Fibroblast of pulmonary artery (primary cell): ENCODE results near the gene CHADL.

Experiments used
- DNase-seq: peaks from one replicate; pipeline ENCODE4 v3.0.0-alpha.2; 2010; ENCODE audit warnings: low read depth
- H3K4me3 ChIP-seq: replicated peaks from 2 replicates; pipeline ENCODE4 v1.5.1; 2011; ENCODE audit warnings: low read depth, mild to moderate bottlenecking, control low read depth, low read length, moderate library complexity
- TF ChIP-seq, protein P1 (sequence below): IDR thresholded peaks from 2 replicates; pipeline ENCODE4 v1.5.1; 2011; ENCODE audit warnings: mild to moderate bottlenecking, control low read depth, low read length, inconsistent platforms; ENCODE audit errors: missing control alignments

CHADL gene

DNA sequence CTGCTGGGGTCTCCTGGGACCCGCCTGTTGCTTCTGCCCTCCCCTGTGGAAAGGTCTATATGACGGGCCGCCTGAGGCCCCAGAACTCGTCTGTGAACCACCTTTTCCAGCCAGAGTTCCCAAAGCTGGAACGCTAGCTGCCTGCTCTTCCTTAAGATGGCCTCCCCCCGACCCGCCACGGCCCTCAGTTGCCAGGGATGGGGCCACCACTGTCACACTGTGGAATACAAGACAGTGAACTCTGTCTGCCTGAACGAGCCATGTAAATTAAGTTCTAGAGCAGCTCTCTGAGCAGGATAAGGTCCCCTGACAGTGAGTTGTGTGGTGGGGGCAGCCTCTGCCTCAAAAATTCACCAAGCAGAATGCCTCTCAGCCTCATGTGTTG, 10.3 kb downstream of the CHADL start:
- DNase-seq: no peak
- H3K4me3 ChIP-seq: no peak overlapping the region
- TF ChIP-seq, protein P1, sequence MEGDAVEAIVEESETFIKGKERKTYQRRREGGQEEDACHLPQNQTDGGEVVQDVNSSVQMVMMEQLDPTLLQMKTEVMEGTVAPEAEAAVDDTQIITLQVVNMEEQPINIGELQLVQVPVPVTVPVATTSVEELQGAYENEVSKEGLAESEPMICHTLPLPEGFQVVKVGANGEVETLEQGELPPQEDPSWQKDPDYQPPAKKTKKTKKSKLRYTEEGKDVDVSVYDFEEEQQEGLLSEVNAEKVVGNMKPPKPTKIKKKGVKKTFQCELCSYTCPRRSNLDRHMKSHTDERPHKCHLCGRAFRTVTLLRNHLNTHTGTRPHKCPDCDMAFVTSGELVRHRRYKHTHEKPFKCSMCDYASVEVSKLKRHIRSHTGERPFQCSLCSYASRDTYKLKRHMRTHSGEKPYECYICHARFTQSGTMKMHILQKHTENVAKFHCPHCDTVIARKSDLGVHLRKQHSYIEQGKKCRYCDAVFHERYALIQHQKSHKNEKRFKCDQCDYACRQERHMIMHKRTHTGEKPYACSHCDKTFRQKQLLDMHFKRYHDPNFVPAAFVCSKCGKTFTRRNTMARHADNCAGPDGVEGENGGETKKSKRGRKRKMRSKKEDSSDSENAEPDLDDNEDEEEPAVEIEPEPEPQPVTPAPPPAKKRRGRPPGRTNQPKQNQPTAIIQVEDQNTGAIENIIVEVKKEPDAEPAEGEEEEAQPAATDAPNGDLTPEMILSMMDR: no peak

DNA sequence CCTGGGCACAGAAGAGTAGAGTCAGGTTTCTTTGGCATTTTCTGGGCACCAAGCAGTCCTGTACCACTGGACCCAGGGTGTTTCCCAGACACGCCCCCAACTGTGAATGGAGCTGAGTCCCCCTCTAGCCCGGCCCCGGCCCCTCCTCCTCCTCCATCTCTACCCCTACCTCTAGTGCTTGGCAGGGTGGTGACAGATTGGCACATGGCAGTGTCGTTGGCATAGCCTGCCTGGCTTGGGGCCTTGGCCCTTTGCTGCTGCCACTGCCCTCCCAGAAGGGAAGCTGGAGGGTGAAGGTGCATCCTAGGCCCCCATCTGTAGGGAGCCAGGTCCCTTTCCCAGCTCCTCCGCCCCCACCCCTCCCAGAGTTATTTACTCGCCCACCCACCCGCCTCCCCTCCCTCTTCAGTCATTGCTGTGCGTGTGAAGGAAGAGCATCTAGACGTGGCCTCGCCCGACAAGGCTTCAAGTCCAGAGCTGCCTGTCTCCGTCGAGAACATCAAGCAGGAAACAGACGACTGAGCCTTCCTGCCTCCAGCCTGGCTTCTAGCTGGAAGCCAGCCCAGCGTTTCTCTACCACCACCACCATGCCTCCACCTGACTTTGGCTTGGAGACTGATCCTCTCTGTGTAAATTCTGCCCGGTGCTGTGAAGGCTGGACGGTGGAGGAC, 10.9 kb downstream of the CHADL start:
- TF ChIP-seq, protein P1: no peak
- no peak overlapping the region for H3K4me3 ChIP-seq
- no peak for DNase-seq

DNA sequence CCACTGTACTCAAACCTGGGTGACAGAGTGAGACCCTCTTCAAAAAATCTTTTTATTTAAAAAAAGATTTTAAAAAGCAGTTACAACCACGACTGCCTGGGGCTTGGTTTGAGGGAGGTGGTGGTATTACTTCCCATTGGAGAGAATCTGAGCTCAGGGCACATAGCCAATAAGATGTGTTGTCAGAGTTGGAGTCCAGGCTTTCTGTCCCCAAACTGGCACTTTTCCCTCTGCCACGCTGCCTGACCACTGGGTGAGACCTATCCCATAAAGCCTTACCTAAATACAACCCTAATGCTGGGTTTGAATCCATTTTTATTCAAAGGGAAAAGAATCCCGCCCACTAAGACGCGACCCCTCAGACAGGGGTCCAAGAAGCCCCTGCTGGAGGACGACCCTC, 11.5 kb downstream of the CHADL start:
- no peak overlapping the region for H3K4me3 ChIP-seq
- TF ChIP-seq, protein P1: no peak

DNA sequence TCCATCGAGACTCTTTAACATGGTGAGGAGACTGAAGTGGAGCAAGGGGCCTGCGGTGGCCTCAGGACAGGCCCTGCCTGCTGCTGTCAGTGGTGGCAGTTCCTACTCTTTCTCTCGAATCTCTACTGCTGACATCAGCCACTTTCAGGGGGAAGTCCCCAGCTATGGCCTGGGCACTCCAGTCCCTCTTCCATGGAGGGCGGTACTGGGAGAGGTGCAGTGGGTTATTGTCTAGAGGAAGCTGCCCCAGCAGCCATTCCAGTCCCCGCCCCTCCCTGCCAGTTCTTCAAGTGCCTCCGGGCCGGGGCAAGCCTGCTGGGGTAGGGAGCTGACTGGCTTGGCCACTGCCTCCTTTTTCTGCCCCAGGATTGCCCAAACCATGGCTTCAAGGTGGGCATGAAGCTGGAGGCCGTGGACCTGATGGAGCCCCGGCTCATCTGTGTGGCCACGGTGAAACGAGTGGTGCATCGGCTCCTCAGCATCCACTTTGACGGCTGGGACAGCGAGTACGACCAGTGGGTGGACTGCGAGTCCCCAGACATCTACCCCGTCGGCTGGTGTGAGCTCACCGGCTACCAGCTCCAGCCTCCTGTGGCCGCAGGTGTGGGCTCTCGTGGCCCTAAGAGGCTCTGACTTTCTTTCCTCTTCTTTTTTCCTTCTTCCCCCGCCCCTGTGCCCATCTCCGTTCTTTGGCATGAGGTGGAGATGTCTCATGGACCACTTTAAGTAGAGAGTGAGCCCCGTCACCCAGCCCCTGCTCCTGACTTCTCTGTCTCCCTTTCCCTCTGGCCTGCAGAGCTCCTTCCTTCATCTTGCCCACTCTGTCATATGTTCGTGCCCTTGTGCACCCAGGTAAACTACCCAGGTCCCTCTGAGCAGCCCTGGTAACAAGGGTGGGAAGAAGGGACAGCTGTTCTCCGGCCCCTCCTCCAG, 13.7 kb downstream of the CHADL start:
- H3K4me3 ChIP-seq: no peak overlapping the region
- TF ChIP-seq, protein P1: no peak
- DNase-seq: no peak

More for the DNA sequence above, 11.5 kb downstream of the CHADL start:
- DNase-seq: no peak

DNA sequence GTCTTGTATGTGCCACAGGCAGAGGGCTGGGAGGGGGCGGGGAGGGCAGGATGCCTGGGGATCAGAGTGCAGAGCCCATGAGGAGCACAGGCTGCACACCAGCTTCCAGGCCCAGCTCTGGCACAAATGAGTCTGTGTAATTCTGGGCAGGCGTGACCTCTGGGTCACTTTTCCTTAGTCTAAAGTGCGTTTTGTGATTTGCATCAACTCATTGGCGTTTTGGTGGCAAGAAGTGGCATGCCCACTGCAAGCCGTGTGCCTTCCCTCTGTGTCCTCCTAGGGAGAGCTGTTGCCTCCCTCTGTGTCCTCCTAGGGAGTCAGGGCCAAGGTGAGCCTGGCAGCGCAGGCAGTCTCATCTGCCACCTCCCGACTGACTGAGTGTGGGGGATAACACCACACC, 17.2 kb downstream of the CHADL start:
- no peak overlapping the region for H3K4me3 ChIP-seq
- TF ChIP-seq, protein P1: no peak
- no peak for DNase-seq

DNA sequence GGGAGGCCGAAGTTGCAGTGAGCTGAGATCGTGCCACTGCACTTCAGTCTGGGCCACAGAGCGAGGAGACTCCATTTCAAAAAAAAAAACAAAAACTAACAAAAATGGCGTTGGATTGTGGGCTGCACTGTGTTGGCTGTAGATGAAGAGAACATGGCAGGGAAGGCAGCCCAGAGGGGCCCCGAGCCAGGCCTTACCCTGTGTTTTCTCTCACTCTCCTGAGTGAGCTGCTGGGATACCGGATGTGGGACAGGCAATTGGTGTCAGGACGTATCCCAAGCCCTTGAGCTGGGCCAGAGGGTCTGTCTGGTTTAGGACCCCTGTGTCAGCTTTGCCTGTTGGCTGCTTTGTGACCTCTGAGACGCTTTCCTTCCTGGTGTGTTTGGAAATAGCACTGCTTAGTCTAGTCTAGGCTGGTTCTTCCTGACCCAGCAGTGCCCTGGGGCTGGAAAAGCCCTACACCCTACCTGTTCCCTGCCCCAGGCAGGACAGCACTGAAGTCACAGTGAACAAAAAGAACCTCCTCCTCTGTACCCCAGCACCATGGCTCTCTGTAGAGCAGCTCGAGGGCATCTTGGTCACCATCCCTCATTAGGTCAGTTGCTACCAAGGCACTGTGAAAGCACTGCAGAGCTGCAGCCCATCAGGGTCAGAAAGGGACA, 17.8 kb downstream of the CHADL start:
- TF ChIP-seq, protein P1: no peak
- H3K4me3 ChIP-seq: no peak overlapping the region
- DNase-seq: no peak
